Measurements from ENCODE around the gene LZTFL1.
A peak's percentile ranks its signal among the peaks of the same experiment; 100 is the strongest.
"Not testable (repeated sequence)": the region's sequence is repeated elsewhere in the genome, so short reads cannot be mapped to it uniquely, and the experiment has no call there.

The LZTFL1 gene

GRCh38 chr3:45873036-45873435 lies 31.1 kb upstream of the LZTFL1 start:
- Mint-ChIP-seq H3K4me3 (no peak overlapping the region), H3K36me3 (peaks cover 5% of the 10 kb centered on the region), H3K27ac (no peak overlapping the region), H3K27me3 (peaks cover 9% of the 10 kb centered on the region), H3K4me1 (peaks cover 6% of the 10 kb centered on the region), H3K9me3 (peaks cover 6% of the 10 kb centered on the region)
- ATAC-seq (ENCODE audit: low read depth) (no peak), DNase-seq (ENCODE audit: low spot score in 2 of 2) (no peak)

GRCh38 chr3:45872569-45872968 lies 30.6 kb upstream of the LZTFL1 start:
- no peak for ATAC-seq (ENCODE audit: low read depth)
- no peak overlapping the region for H3K4me3 Mint-ChIP-seq
- H3K4me1 Mint-ChIP-seq: peaks cover 6% of the 10 kb centered on the region
- H3K27ac Mint-ChIP-seq: no peak overlapping the region
- H3K27me3 Mint-ChIP-seq: peaks cover 9% of the 10 kb centered on the region
- peaks cover 5% of the 10 kb centered on the region for H3K36me3 Mint-ChIP-seq
- H3K9me3 Mint-ChIP-seq: peaks cover 6% of the 10 kb centered on the region
- no peak for DNase-seq (ENCODE audit: low spot score in 2 of 2)

- Mint-ChIP-seq H3K4me3 (no peak overlapping the region), H3K36me3 (peaks cover 5% of the 10 kb centered on the region), H3K27ac (no peak overlapping the region), H3K4me1 (peaks cover 6% of the 10 kb centered on the region), H3K9me3 (peaks cover 6% of the 10 kb centered on the region), H3K27me3 (peaks cover 9% of the 10 kb centered on the region)
- DNase-seq (ENCODE audit: low spot score in 2 of 2) (no peak), ATAC-seq (ENCODE audit: low read depth) (no peak)
These were observed 29.9 kb upstream of the LZTFL1 start for GRCh38 chr3:45871780-45872179.

- peaks cover 5% of the 10 kb centered on the region for H3K36me3 Mint-ChIP-seq
- H3K9me3 Mint-ChIP-seq: peaks cover 6% of the 10 kb centered on the region
- ATAC-seq (ENCODE audit: low read depth) (peak; percentile 96), DNase-seq (ENCODE audit: low spot score in 2 of 2) (peak in 1 of 2 donors; percentile 23)
- peaks cover 9% of the 10 kb centered on the region for H3K27me3 Mint-ChIP-seq
- H3K4me1 Mint-ChIP-seq: peaks cover 11% of the 10 kb centered on the region
- H3K27ac Mint-ChIP-seq: peak overlapping the region; percentile 53
- H3K4me3 Mint-ChIP-seq: no peak overlapping the region
These were observed 28.2 kb upstream of the LZTFL1 start for GRCh38 chr3:45870099-45870498.

- Mint-ChIP-seq H3K27ac (peak overlapping the region; percentile 53), H3K27me3 (peaks cover 9% of the 10 kb centered on the region), H3K9me3 (peaks cover 6% of the 10 kb centered on the region), H3K4me3 (no peak overlapping the region), H3K4me1 (peaks cover 15% of the 10 kb centered on the region), H3K36me3 (peaks cover 5% of the 10 kb centered on the region)
- DNase-seq (ENCODE audit: low spot score in 2 of 2): no peak
- ATAC-seq (ENCODE audit: low read depth): no peak
These were observed 27.7 kb upstream of the LZTFL1 start for GRCh38 chr3:45869638-45870037.

GRCh38 chr3:45868650-45869049 lies 26.7 kb upstream of the LZTFL1 start:
- no peak overlapping the region for H3K27ac Mint-ChIP-seq
- peaks cover 2% of the 10 kb centered on the region for H3K36me3 Mint-ChIP-seq
- H3K9me3 Mint-ChIP-seq: peaks cover 2% of the 10 kb centered on the region
- peaks cover 6% of the 10 kb centered on the region for H3K27me3 Mint-ChIP-seq
- DNase-seq (ENCODE audit: low spot score in 2 of 2) (no peak), ATAC-seq (ENCODE audit: low read depth) (no peak)
- H3K4me3 Mint-ChIP-seq: no peak overlapping the region
- H3K4me1 Mint-ChIP-seq: peaks cover 15% of the 10 kb centered on the region

GRCh38 chr3:45868213-45868612 lies 26.3 kb upstream of the LZTFL1 start:
- Mint-ChIP-seq H3K4me3 (no peak overlapping the region), H3K27me3 (peaks cover 8% of the 10 kb centered on the region), H3K27ac (no peak overlapping the region), H3K9me3 (peaks cover 3% of the 10 kb centered on the region), H3K4me1 (peaks cover 15% of the 10 kb centered on the region), H3K36me3 (peaks cover 4% of the 10 kb centered on the region)
- no peak for DNase-seq (ENCODE audit: low spot score in 2 of 2)
- ATAC-seq (ENCODE audit: low read depth): no peak

GRCh38 chr3:45865563-45865962 lies 23.6 kb upstream of the LZTFL1 start:
- ATAC-seq (ENCODE audit: low read depth): no peak
- no peak overlapping the region for H3K4me3 Mint-ChIP-seq
- no peak for DNase-seq (ENCODE audit: low spot score in 2 of 2)
- H3K36me3 Mint-ChIP-seq: peaks cover 4% of the 10 kb centered on the region
- peaks cover 15% of the 10 kb centered on the region for H3K27me3 Mint-ChIP-seq
- H3K4me1 Mint-ChIP-seq: peaks cover 19% of the 10 kb centered on the region
- H3K27ac Mint-ChIP-seq: peak overlapping the region; percentile 70
- peaks cover 5% of the 10 kb centered on the region for H3K9me3 Mint-ChIP-seq

- Mint-ChIP-seq H3K4me3 (peak overlapping the region; percentile 2), H3K27me3 (peaks cover 16% of the 10 kb centered on the region), H3K4me1 (peaks cover 15% of the 10 kb centered on the region), H3K36me3 (peaks cover 4% of the 10 kb centered on the region), H3K9me3 (peaks cover 5% of the 10 kb centered on the region), H3K27ac (peak overlapping the region; percentile 70)
- DNase-seq (ENCODE audit: low spot score in 2 of 2): no peak
- ATAC-seq (ENCODE audit: low read depth): peak; percentile 25
These were observed 23.0 kb upstream of the LZTFL1 start for GRCh38 chr3:45864760-45865519.

GRCh38 chr3:45861043-45861719 lies 19.3 kb upstream of the LZTFL1 start:
- peaks cover 13% of the 10 kb centered on the region for H3K9me3 Mint-ChIP-seq
- peaks cover 11% of the 10 kb centered on the region for H3K36me3 Mint-ChIP-seq
- H3K4me3 Mint-ChIP-seq: no peak overlapping the region
- H3K27ac Mint-ChIP-seq: peak overlapping the region; percentile 46
- ATAC-seq (ENCODE audit: low read depth) (no peak), DNase-seq (ENCODE audit: low spot score in 2 of 2) (no peak)
- H3K4me1 Mint-ChIP-seq: peaks cover 23% of the 10 kb centered on the region
- peaks cover 16% of the 10 kb centered on the region for H3K27me3 Mint-ChIP-seq

GRCh38 chr3:45860481-45860880 lies 18.6 kb upstream of the LZTFL1 start:
- no peak for ATAC-seq (ENCODE audit: low read depth)
- peak overlapping the region; percentile 46 for H3K27ac Mint-ChIP-seq
- H3K4me3 Mint-ChIP-seq: no peak overlapping the region
- peaks cover 16% of the 10 kb centered on the region for H3K9me3 Mint-ChIP-seq
- peaks cover 21% of the 10 kb centered on the region for H3K4me1 Mint-ChIP-seq
- no peak for DNase-seq (ENCODE audit: low spot score in 2 of 2)
- peaks cover 16% of the 10 kb centered on the region for H3K27me3 Mint-ChIP-seq
- H3K36me3 Mint-ChIP-seq: peaks cover 13% of the 10 kb centered on the region

- ATAC-seq (ENCODE audit: low read depth) (peak; percentile 46), DNase-seq (ENCODE audit: low spot score in 2 of 2) (no peak)
- Mint-ChIP-seq H3K4me3 (peak overlapping the region; percentile 57), H3K27me3 (peaks cover 18% of the 10 kb centered on the region), H3K4me1 (peaks cover 14% of the 10 kb centered on the region), H3K27ac (peak overlapping the region; percentile 79), H3K9me3 (peaks cover 16% of the 10 kb centered on the region), H3K36me3 (peaks cover 15% of the 10 kb centered on the region)
These were observed 17.1 kb upstream of the LZTFL1 start for GRCh38 chr3:45858809-45859543.

GRCh38 chr3:45857024-45857423 lies 15.1 kb upstream of the LZTFL1 start:
- Mint-ChIP-seq H3K9me3 (peaks cover 11% of the 10 kb centered on the region), H3K36me3 (peaks cover 12% of the 10 kb centered on the region), H3K4me1 (peaks cover 14% of the 10 kb centered on the region)
- not testable (repeated sequence) for H3K4me3 Mint-ChIP-seq; ATAC-seq (ENCODE audit: low read depth); H3K27ac Mint-ChIP-seq; DNase-seq (ENCODE audit: low spot score in 2 of 2); H3K27me3 Mint-ChIP-seq

GRCh38 chr3:45856323-45856722 lies 14.4 kb upstream of the LZTFL1 start:
- H3K4me3 Mint-ChIP-seq; DNase-seq (ENCODE audit: low spot score in 2 of 2); ATAC-seq (ENCODE audit: low read depth); H3K27me3 Mint-ChIP-seq; H3K27ac Mint-ChIP-seq: not testable (repeated sequence)
- Mint-ChIP-seq H3K36me3 (peaks cover 14% of the 10 kb centered on the region), H3K4me1 (peaks cover 14% of the 10 kb centered on the region), H3K9me3 (peaks cover 11% of the 10 kb centered on the region)

Data from memory B cell (primary cell).